Measurements from ENCODE around the gene DLGAP1. TPM values are rescaled to one million over a fixed set of nuclear protein-coding genes. Genes with fewer than 3 reads are reported as not detected.

DLGAP1 gene
- total and polyA plus RNA-seq, 10 of the 15 experiments (the other 5 are each of a cell fraction or from before 2014, with no cell fraction given), result 0.23 to 27.6 (median 1.9) TPM

- no peak overlapping the region for H2AFZ ChIP-seq (ENCODE audit: control insufficient read depth, low read depth, low read length)
- CTCF ChIA-PET, result interaction anchor here (0.6 to 10.1 kb wide), 23 partner anchors 9 to 1559 kb away, joined by 3 to 204 read pairs (median 6); no protein-coding TSS in a partner anchor
- H3K27me3 ChIP-seq (replicated peaks in 1 of 2; ENCODE audit: control insufficient read depth in 2 of 2, insufficient read depth in 2 of 2, low read length in 1 of 2), result no peaks in the 10 kb centered on the region
- H3K4me2 ChIP-seq (ENCODE audit: control insufficient read depth, insufficient read depth), result no peak overlapping the region
- in situ Hi-C loops (cut with MboI), result loop anchor here (5.0 kb wide), 1 partner anchor 385 kb away; no protein-coding TSS in a partner anchor
- FAIRE-seq (no peak), ATAC-seq (no peak), DNase-seq (ENCODE audit: low read depth, low spot score) (no peak)
- H4K20me1 ChIP-seq (ENCODE audit: control insufficient read depth, insufficient read depth), result no peaks in the 10 kb centered on the region
- intact Hi-C loops (cut with micrococcal nuclease; ENCODE audit: unreplicated experiment), result loop anchor here (5.0 kb wide), 2 partner anchors 215 to 490 kb away; partner anchors contain the start of gene TGIF1
- BruUV-seq (replicated peaks), result no TSS peak
- no peaks in the 10 kb centered on the region for H3K4me1 ChIP-seq (ENCODE audit: control insufficient read depth, insufficient read depth, low read length)
- no peaks in the 10 kb centered on the region for H3K79me2 ChIP-seq (ENCODE audit: control insufficient read depth, insufficient read depth, low read length)
- RAD21 ChIA-PET (ENCODE audit: unreplicated experiment), result interaction anchor here (0.9 to 4.4 kb wide), 15 partner anchors 62 to 1391 kb away, joined by 3 to 76 read pairs (median 6); no protein-coding TSS in a partner anchor
- no peak overlapping the region for H3K27ac ChIP-seq (ENCODE audit: control insufficient read depth, insufficient read depth)
- H3K4me3 ChIP-seq, result no peak overlapping the region
- no peak overlapping the region for H3K9ac ChIP-seq (ENCODE audit: control insufficient read depth, insufficient read depth, low read length)
- no peaks in the 10 kb centered on the region; the same call in 2 of the 3 replicates for H3K9me3 ChIP-seq (replicated peaks; ENCODE audit: control insufficient read depth, insufficient read depth, low read length)
- no peaks in the 10 kb centered on the region for H3K36me3 ChIP-seq (ENCODE audit: control insufficient read depth in 2 of 2, insufficient read depth in 2 of 2, low read length in 1 of 2)
- POLR2A ChIA-PET, result interaction anchor here (1.3 kb wide), 1 partner anchor 73 kb away, joined by 4 read pairs; no protein-coding TSS in a partner anchor
- 14% methylated on average over 8 of the region's 8 CpGs for WGBS (ENCODE audit: insufficient coverage, insufficient replicate concordance, low lambda C conversion rate, missing lambda C conversion rate)
- TF ChIP-seq ATF7 (IDR thresholded peaks at IDR 0.05; ENCODE audit: low read depth) (no peak), FOS (IDR thresholded peaks at IDR 0.05; ENCODE audit: borderline replicate concordance, extremely low read depth, insufficient read length) (no peak), TBL1XR1 (IDR thresholded peaks at IDR 0.05; ENCODE audit: low read depth, low read length) (no peak), CREM (IDR thresholded peaks at IDR 0.05; ENCODE audit: low read depth) (no peak), IKZF1 (conservative IDR thresholded peaks at IDR 0.05) (no peak), CEBPZ (IDR thresholded peaks at IDR 0.05; ENCODE audit: low read depth, low read length) (no peak), ZZZ3 (IDR thresholded peaks at IDR 0.05; ENCODE audit: control insufficient read depth, insufficient read length, low read depth) (no peak), RELA (IDR thresholded peaks at IDR 0.05; ENCODE audit: borderline replicate concordance, partially characterized antibody) (no peak), MLLT1 (IDR thresholded peaks at IDR 0.05) (no peak), CTCF (IDR thresholded peaks at IDR 0.05 in 2 of 3, conservative IDR thresholded peaks at IDR 0.05 in 1 of 3; ENCODE audit: control insufficient read depth in 2 of 3, extremely low read depth in 1 of 3, insufficient read depth in 1 of 3, low read depth in 3 of 3, low read length in 3 of 3) (no peak), YY1 (IDR thresholded peaks at IDR 0.05; ENCODE audit: low read depth, low read length) (no peak), MXI1 (IDR thresholded peaks at IDR 0.05; ENCODE audit: low read depth, low read length) (no peak), IRF4 (IDR thresholded peaks at IDR 0.05; ENCODE audit: low read depth, low read length) (no peak), MYB (IDR thresholded peaks at IDR 0.05; ENCODE audit: borderline replicate concordance, low read depth, low read length) (no peak), RBBP5 (conservative IDR thresholded peaks at IDR 0.05) (no peak)
- SMC1A ChIA-PET (ENCODE audit: uncharacterized antibody, unreplicated experiment), result interaction anchor here (0.5 to 4.0 kb wide), 27 partner anchors 15 to 490 kb away, joined by 3 to 72 read pairs (median 6); no protein-coding TSS in a partner anchor
These were observed 787.6 kb downstream of the DLGAP1 start for GRCh38 chr18:3667255-3668137.
